HCT116 (cell line): ENCODE results near the gene HIVEP2. TPM values are rescaled to one million over a fixed set of nuclear protein-coding genes. Genes with fewer than 3 reads are reported as not detected.

Source experiments
- ATAC-seq: fragments of 200-7000 bp; cut with Tn5 transposase; 2 replicates; pipeline ENCODE4 v1.9.1; 2020; ENCODE audit warnings: mild to moderate bottlenecking, moderate library complexity
- BruUV-seq: library from RNA; stranded (reverse); fragments of 400-500 nt; replicated peaks from 2 replicates; lab custom pipeline; 2021; lab: Mats Ljungman, UMichigan
- CTCF ChIA-PET: fragments of 300-600 bp; sonication (Branson Sonifier 250); formaldehyde crosslinking; loops from one replicate; lab custom pipeline; 2021; ENCODE audit warnings: antibody characterized with exemption; lab: Charles Lee
- POLR2A ChIA-PET: fragments of 300-600, 350-600 bp; sonication (Branson Sonifier 250); formaldehyde crosslinking; loops from one replicate; lab custom pipeline; 2021; ENCODE audit warnings: antibody characterized with exemption; lab: Charles Lee
- RAD21 ChIA-PET, 2 experiments: fragments of 300-600 bp; sonication (Branson Sonifier 250); formaldehyde crosslinking; loops; one replicate each; lab custom pipeline; 2023; ENCODE audit warnings: low total read pairs in 2 of 2; ENCODE audit not compliant: uncharacterized antibody in 2 of 2, unreplicated experiment in 2 of 2, low non-redundant PET in 1 of 2; lab: Charles Lee
- DNase-seq: peaks from one replicate; pipeline ENCODE4 v3.0.0-alpha.2; 2010; ENCODE audit warnings: low read depth, low spot score
- H2AFZ ChIP-seq: fragments of 200-600 bp; shearing (Covaris generic), sonication (generic); 2 replicates; pipeline ENCODE4 v1.6.1; 2017; ENCODE audit warnings: low read depth, mixed run types, mixed read lengths, antibody characterized with exemption, low read length; ENCODE audit not compliant: poor library complexity, severe bottlenecking
- H3K27ac ChIP-seq: 2 replicates; pipeline ENCODE4 v1.5.1; 2012; ENCODE audit warnings: low read depth, low read length
- H3K27me3 ChIP-seq: fragments of 200-600 bp; sonication (generic); 2 replicates; pipeline ENCODE4 v1.6.1; 2016; ENCODE audit warnings: mixed run types, low read length, mixed read lengths; ENCODE audit not compliant: insufficient read depth
- H3K36me3 ChIP-seq, 2 experiments: fragments of 200-500 bp in 1 of 2; fragments of 200-600 bp in 1 of 2; sonication (Bioruptor generic) in 1 of 2; sonication (generic) in 1 of 2; 2 replicates each; pipeline versions ENCODE4 v1.5.1 to v1.6.1; 2014 to 2016; ENCODE audit warnings: low read length in 2 of 2, inconsistent platforms in 1 of 2, mixed read lengths in 1 of 2, mixed run types in 1 of 2; ENCODE audit not compliant: insufficient read depth in 2 of 2, control insufficient read depth in 1 of 2
- H3K4me1 ChIP-seq, 2 experiments: fragments of 200-600 bp in 1 of 2; sonication (generic) in 1 of 2; 2 replicates each; pipeline versions ENCODE4 v1.5.1 to v1.6.1; 2012 to 2017; ENCODE audit warnings: low read length in 2 of 2, inconsistent platforms in 1 of 2, mild to moderate bottlenecking in 1 of 2, mixed read lengths in 1 of 2, mixed run types in 1 of 2, moderate library complexity in 1 of 2; ENCODE audit not compliant: insufficient read depth in 2 of 2, control insufficient read depth in 1 of 2
- H3K4me2 ChIP-seq: fragments of 200-600 bp; sonication (generic); 2 replicates; pipeline ENCODE4 v1.6.1; 2017; ENCODE audit warnings: mixed run types, low read length, mixed read lengths
- H3K4me3 ChIP-seq, 2 experiments: fragments of 200-600 bp in 1 of 2; sonication (generic) in 1 of 2; replicated peaks in 1 of 2; 2 replicates each; pipeline ENCODE4 v1.5.1; 2011 to 2016; ENCODE audit warnings: low read length in 2 of 2, control low read depth in 1 of 2, low read depth in 1 of 2, mild to moderate bottlenecking in 1 of 2, mixed read lengths in 1 of 2, mixed run types in 1 of 2
- H3K79me2 ChIP-seq: fragments of 200-600 bp; sonication (generic); 2 replicates; pipeline ENCODE4 v1.6.1; 2017; ENCODE audit warnings: mild to moderate bottlenecking, mixed run types, low read length, moderate library complexity, mixed read lengths; ENCODE audit not compliant: insufficient read depth
- H3K9ac ChIP-seq: fragments of 200-600 bp; sonication (generic); 2 replicates; pipeline ENCODE4 v1.6.1; 2016; ENCODE audit warnings: low read length, mixed read lengths
- H3K9me2 ChIP-seq: fragments of 200-600 bp; sonication (generic), shearing (Covaris generic); 2 replicates; pipeline ENCODE4 v1.6.1; 2017; ENCODE audit warnings: mixed run types, mild to moderate bottlenecking, moderate library complexity; ENCODE audit not compliant: insufficient read depth
- H3K9me3 ChIP-seq, 2 experiments: fragments of 200-500 bp in 1 of 2; fragments of 200-600 bp in 1 of 2; sonication (Bioruptor generic) in 1 of 2; sonication (generic) in 1 of 2; 2 replicates each; pipeline ENCODE4 v1.6.1; 2014 to 2017; ENCODE audit warnings: low read length in 2 of 2, mixed read lengths in 2 of 2, inconsistent platforms in 1 of 2, low read depth in 1 of 2, mild to moderate bottlenecking in 1 of 2, mixed run types in 1 of 2, moderate library complexity in 1 of 2; ENCODE audit not compliant: control insufficient read depth in 1 of 2, insufficient read depth in 1 of 2
- H4K20me1 ChIP-seq: fragments of 200-600 bp; sonication (generic), shearing (Covaris generic); 2 replicates; pipeline ENCODE4 v1.6.1; 2017; ENCODE audit warnings: mixed run types, mild to moderate bottlenecking, moderate library complexity; ENCODE audit not compliant: insufficient read depth
- CBX3 ChIP-seq: IDR thresholded peaks from 2 replicates; pipeline ENCODE4 v1.6.1; 2012; ENCODE audit warnings: low read depth
- EZH2 ChIP-seq: fragments of 200-600 bp; sonication (generic); IDR thresholded peaks from 2 replicates; pipeline ENCODE4 v1.6.1; 2017; ENCODE audit warnings: antibody characterized with exemption, mixed run types
- EZH2phosphoT487 ChIP-seq: fragments of 200-600 bp; IDR thresholded peaks from 2 replicates; pipeline ENCODE4 v1.6.1; 2018; ENCODE audit warnings: antibody characterized with exemption, borderline replicate concordance
- FOSL1 ChIP-seq: IDR thresholded peaks from 2 replicates; pipeline ENCODE4 v1.6.1; 2012; ENCODE audit warnings: low read depth
- POLR2AphosphoS5 ChIP-seq: IDR thresholded peaks from 2 replicates; pipeline ENCODE4 v1.6.1; 2011; ENCODE audit warnings: mild to moderate bottlenecking, low read depth, low read length, moderate library complexity
- SIN3A ChIP-seq: IDR thresholded peaks from 2 replicates; pipeline ENCODE4 v1.6.1; 2012; ENCODE audit warnings: low read depth
- intact Hi-C: fragments of 100-400 bp; cut with micrococcal nuclease; formaldehyde crosslinking; loops from 2 replicates; pipeline ENCODE4 v1.10.0; 2022
- total RNA-seq: library from RNA; stranded (reverse); gene quantifications from one replicate; pipeline ENCODE4 v1.2.1, GENCODE V29; 2021; ENCODE audit not compliant: unreplicated experiment
- TF ChIP-seq, protein P1 (sequence below): IDR thresholded peaks from 2 replicates; pipeline ENCODE4 v1.6.1; 2012; ENCODE audit warnings: low read depth
- TF ChIP-seq, protein P2 (sequence below), 3 experiments: fragments of 200-600 bp in 1 of 3; sonication (generic) in 1 of 3; IDR thresholded peaks in 2 of 3; conservative IDR thresholded peaks in 1 of 3; 2 replicates each; pipeline ENCODE4 v1.5.1; 2012 to 2017; ENCODE audit warnings: low read depth in 2 of 3, low read length in 2 of 3, antibody characterized with exemption in 1 of 3, borderline replicate concordance in 1 of 3, control low read depth in 1 of 3, mild to moderate bottlenecking in 1 of 3, mixed read lengths in 1 of 3, mixed run types in 1 of 3, moderate library complexity in 1 of 3; ENCODE audit not compliant: insufficient read depth in 1 of 3

The HIVEP2 gene
- total RNA-seq, 1 experiment from 2014 or later = 8.1 TPM

DNA sequence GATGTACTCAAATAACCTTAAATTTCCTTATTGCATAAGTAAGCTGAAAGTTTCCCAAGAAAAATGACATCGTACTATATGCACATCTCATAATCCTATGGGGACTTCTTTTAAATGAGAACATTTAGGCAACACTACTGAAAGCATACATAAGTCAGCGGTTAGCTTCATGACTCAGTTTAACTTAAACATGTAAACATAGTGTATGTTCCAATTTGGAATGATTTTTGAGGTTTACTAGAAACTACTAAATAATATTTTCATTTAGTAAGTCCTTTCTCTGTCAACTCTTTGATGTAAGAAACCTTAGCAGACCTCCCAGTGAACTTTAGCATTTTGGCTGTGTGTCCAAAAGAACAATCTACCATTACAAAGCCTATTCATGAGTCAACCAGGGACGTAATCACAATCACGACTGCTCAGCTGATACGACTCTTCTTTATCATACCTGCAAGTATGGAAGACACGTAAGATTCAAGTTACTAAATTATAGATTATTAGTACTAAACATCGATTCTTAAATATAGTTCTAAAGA is 19.3 kb downstream of the HIVEP2 start:
- peak overlapping the region; percentile 76; the same call in 1 of the 2 replicates for H3K4me2 ChIP-seq
- POLR2A ChIA-PET = no interaction called here
- intact Hi-C loops = loop anchor here (5.0 kb wide), 1 partner anchor 38 kb away; no protein-coding TSS in a partner anchor

DNA sequence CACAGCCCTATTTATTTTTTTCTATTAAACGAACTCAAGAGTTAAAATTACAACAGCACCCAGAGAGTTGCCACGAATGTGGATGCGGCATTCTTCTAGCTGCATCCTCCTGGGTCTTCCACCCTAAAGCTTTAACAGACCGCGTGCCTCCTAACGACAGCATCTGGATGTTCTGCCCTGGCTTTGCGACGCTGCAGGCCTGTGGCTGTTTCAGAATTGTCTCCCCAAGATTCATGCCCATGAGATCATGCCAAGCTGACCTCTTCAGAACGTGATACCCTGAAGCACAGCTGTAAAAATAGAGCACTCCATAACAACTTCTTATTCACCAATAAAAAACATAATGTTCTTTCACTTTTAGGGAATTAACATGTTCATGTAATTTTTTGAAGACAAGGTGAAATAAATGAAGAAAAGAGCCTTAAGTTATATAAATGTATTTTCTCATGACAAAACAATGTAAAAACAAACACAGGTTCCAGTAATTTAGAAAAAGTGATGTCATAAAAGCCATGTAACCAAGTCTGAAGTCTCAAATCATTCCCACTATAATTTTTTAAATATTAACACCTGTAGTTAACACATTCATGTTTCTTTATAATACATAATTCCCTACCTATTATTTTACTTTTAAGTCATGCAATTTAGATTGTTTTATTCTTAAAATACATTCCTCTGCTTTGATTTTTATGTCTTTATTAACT is 26.5 kb downstream of the HIVEP2 start:
- H2AFZ ChIP-seq = no peak overlapping the region
- intact Hi-C loops = no loop called here
- RAD21 ChIA-PET = no interaction called here
- ATAC-seq (no peak), DNase-seq (no peak)
- H3K9me3 ChIP-seq = no peaks in the 10 kb centered on the region
- no peaks in the 10 kb centered on the region for H3K36me3 ChIP-seq
- CTCF ChIA-PET = interaction anchor here (1.2 kb wide), 1 partner anchor 108 kb away, joined by 3 read pairs; no protein-coding TSS in a partner anchor
- H3K27ac ChIP-seq = no peak overlapping the region
- H3K9me2 ChIP-seq = no peaks in the 10 kb centered on the region
- no peaks in the 10 kb centered on the region for H3K4me1 ChIP-seq
- no peaks in the 10 kb centered on the region for H4K20me1 ChIP-seq
- BruUV-seq = no TSS peak
- H3K4me3 ChIP-seq = no peak overlapping the region
- H3K79me2 ChIP-seq = no peaks in the 10 kb centered on the region
- no peak overlapping the region for H3K9ac ChIP-seq
- POLR2A ChIA-PET = no interaction called here
- H3K27me3 ChIP-seq = no peaks in the 10 kb centered on the region
- H3K4me2 ChIP-seq = no peak overlapping the region
- TF ChIP-seq SIN3A (no peak), FOSL1 (no peak), POLR2AphosphoS5 (no peak)
- TF ChIP-seq, protein P1, sequence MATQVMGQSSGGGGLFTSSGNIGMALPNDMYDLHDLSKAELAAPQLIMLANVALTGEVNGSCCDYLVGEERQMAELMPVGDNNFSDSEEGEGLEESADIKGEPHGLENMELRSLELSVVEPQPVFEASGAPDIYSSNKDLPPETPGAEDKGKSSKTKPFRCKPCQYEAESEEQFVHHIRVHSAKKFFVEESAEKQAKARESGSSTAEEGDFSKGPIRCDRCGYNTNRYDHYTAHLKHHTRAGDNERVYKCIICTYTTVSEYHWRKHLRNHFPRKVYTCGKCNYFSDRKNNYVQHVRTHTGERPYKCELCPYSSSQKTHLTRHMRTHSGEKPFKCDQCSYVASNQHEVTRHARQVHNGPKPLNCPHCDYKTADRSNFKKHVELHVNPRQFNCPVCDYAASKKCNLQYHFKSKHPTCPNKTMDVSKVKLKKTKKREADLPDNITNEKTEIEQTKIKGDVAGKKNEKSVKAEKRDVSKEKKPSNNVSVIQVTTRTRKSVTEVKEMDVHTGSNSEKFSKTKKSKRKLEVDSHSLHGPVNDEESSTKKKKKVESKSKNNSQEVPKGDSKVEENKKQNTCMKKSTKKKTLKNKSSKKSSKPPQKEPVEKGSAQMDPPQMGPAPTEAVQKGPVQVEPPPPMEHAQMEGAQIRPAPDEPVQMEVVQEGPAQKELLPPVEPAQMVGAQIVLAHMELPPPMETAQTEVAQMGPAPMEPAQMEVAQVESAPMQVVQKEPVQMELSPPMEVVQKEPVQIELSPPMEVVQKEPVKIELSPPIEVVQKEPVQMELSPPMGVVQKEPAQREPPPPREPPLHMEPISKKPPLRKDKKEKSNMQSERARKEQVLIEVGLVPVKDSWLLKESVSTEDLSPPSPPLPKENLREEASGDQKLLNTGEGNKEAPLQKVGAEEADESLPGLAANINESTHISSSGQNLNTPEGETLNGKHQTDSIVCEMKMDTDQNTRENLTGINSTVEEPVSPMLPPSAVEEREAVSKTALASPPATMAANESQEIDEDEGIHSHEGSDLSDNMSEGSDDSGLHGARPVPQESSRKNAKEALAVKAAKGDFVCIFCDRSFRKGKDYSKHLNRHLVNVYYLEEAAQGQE = no peak
- TF ChIP-seq, protein P2, sequence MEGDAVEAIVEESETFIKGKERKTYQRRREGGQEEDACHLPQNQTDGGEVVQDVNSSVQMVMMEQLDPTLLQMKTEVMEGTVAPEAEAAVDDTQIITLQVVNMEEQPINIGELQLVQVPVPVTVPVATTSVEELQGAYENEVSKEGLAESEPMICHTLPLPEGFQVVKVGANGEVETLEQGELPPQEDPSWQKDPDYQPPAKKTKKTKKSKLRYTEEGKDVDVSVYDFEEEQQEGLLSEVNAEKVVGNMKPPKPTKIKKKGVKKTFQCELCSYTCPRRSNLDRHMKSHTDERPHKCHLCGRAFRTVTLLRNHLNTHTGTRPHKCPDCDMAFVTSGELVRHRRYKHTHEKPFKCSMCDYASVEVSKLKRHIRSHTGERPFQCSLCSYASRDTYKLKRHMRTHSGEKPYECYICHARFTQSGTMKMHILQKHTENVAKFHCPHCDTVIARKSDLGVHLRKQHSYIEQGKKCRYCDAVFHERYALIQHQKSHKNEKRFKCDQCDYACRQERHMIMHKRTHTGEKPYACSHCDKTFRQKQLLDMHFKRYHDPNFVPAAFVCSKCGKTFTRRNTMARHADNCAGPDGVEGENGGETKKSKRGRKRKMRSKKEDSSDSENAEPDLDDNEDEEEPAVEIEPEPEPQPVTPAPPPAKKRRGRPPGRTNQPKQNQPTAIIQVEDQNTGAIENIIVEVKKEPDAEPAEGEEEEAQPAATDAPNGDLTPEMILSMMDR (IDR thresholded peaks at IDR 0.05 in 2 of 3, conservative IDR thresholded peaks at IDR 0.05 in 1 of 3; ENCODE audit: borderline replicate concordance in 1 of 3, insufficient read depth in 1 of 3, low read depth in 2 of 3, low read length in 2 of 3) = no peak

More for the DNA sequence above, 19.3 kb downstream of the HIVEP2 start:
- H3K36me3 ChIP-seq = no peaks in the 10 kb centered on the region
- no peaks in the 10 kb centered on the region for H3K79me2 ChIP-seq
- no peak overlapping the region for H3K27ac ChIP-seq
- no peak overlapping the region for H3K4me3 ChIP-seq
- no TSS peak for BruUV-seq
- no peaks in the 10 kb centered on the region for H3K27me3 ChIP-seq
- no peaks in the 10 kb centered on the region for H4K20me1 ChIP-seq
- H3K9ac ChIP-seq = no peak overlapping the region
- no peak for TF ChIP-seq EZH2phosphoT487
- TF ChIP-seq EZH2 = no peak
- TF ChIP-seq, protein P2 (IDR thresholded peaks at IDR 0.05 in 2 of 3, conservative IDR thresholded peaks at IDR 0.05 in 1 of 3; ENCODE audit: borderline replicate concordance in 1 of 3, insufficient read depth in 1 of 3, low read depth in 2 of 3, low read length in 2 of 3) = no peak
- TF ChIP-seq CBX3 = no peak
- RAD21 ChIA-PET = no interaction called here
- H3K9me2 ChIP-seq = no peaks in the 10 kb centered on the region
- no peaks in the 10 kb centered on the region for H3K9me3 ChIP-seq
- no peak overlapping the region for H2AFZ ChIP-seq
- DNase-seq = no peak
- peaks cover 5 to 18% of the 10 kb centered on the region in 2 experiments; a peak in 3 of 4 replicates for H3K4me1 ChIP-seq
- CTCF ChIA-PET = interaction anchor here (0.9 kb wide), 1 partner anchor 17 kb away, joined by 3 read pairs; no protein-coding TSS in a partner anchor
- ATAC-seq = no peak
